K562 (cell line): ENCODE results near the gene RINL. TPM values are rescaled to one million over a fixed set of nuclear protein-coding genes. Genes with fewer than 3 reads are reported as not detected.

Source experiments
- CBFA2T3 ChIP-seq: fragments of 450-650 bp; IDR thresholded peaks from 2 replicates; pipeline ENCODE4 v1.6.1; 2017
- CHD1 ChIP-seq: fragments of 200-600 bp; sonication (generic); IDR thresholded peaks from one replicate; pipeline ENCODE4 v1.6.1; 2012; ENCODE audit warnings: mild to moderate bottlenecking, moderate library complexity, low read length, inconsistent platforms
- ETV6 ChIP-seq, 3 experiments: fragments of 150-350 bp in 1 of 3; sonication (generic) in 1 of 3; formaldehyde crosslinking in 1 of 3; IDR thresholded peaks; 2 replicates each; pipeline versions ENCODE4 v1.6.1 to v1.8.0; 2014 to 2022; ENCODE audit warnings: borderline replicate concordance in 2 of 3, low read depth in 2 of 3, antibody characterized with exemption in 1 of 3, low read length in 1 of 3, mild to moderate bottlenecking in 1 of 3, missing genetic modification reagents in 1 of 3
- FOXK2 ChIP-seq, 2 experiments: fragments of 450-650 bp; IDR thresholded peaks in 1 of 2; conservative IDR thresholded peaks in 1 of 2; 2 replicates each; pipeline ENCODE4 v1.6.1; 2016; ENCODE audit warnings: low read depth in 2 of 2, mild to moderate bottlenecking in 1 of 2
- FOXM1 ChIP-seq, 2 experiments: fragments of 450-650 bp in 1 of 2; sonication (generic) in 1 of 2; formaldehyde crosslinking in 1 of 2; IDR thresholded peaks; 2 replicates each; pipeline versions ENCODE4 v1.6.1 to v1.9.0; 2017 to 2022; ENCODE audit warnings: low read depth in 2 of 2, mild to moderate bottlenecking in 2 of 2, missing genetic modification reagents in 1 of 2, moderate library complexity in 1 of 2
- PHF21A ChIP-seq: fragments of 450-650 bp; IDR thresholded peaks from 2 replicates; pipeline ENCODE4 v1.6.1; 2017; ENCODE audit warnings: low read depth, borderline replicate concordance
- POU5F1 ChIP-seq: fragments of 150-350 bp; IDR thresholded peaks from 2 replicates; pipeline ENCODE4 v1.6.1; 2014; ENCODE audit warnings: borderline replicate concordance, low read length, low read depth, mild to moderate bottlenecking; ENCODE audit not compliant: partially characterized antibody
- ZNF561 ChIP-seq: fragments of 450-650 bp; formaldehyde crosslinking; conservative IDR thresholded peaks from 2 replicates; pipeline ENCODE4 v1.4.0; 2020; ENCODE audit warnings: mild to moderate bottlenecking, moderate library complexity
- ZNF583 ChIP-seq: fragments of 250-450 bp; sonication (Bioruptor Pico); IDR thresholded peaks from 2 replicates; pipeline ENCODE4 v1.4.0; 2020
- polyA plus RNA-seq, 8 experiments: library from polyadenylated mRNA; depleted of rRNA in 4 of 8; stranded (reverse) in 5 of 8; unstranded in 3 of 8; fragments of >200 nt; fragmentation: Nextera tagmentation in 2 of 8; fragmentation: Illumina TruSeq in 1 of 8; extraction: Ambion mirVana in 2 of 8; extraction: Trizol in 1 of 8; gene quantifications; 2 replicates each; pipeline versions ENCODE4 v1.2.1 to v1.2.3, GENCODE V29; 2011 to 2014; ENCODE audit warnings: inconsistent platforms in 1 of 8, missing spikeins in 1 of 8
- total RNA-seq, 7 experiments: library from RNA; depleted of rRNA in 6 of 7; stranded (reverse); fragments of >200 nt in 6 of 7; fragmentation: Illumina TruSeq in 2 of 7; extraction: Trizol in 2 of 7; gene quantifications; 2 replicates each; pipeline versions ENCODE4 v1.2.1 to v1.2.3, GENCODE V29; 2011 to 2021; ENCODE audit warnings: low replicate concordance in 1 of 7
- TF ChIP-seq, protein P1 (sequence below), 2 experiments: fragments of 450-650 bp in 1 of 2; IDR thresholded peaks; 2 replicates each; pipeline ENCODE4 v1.6.1; 2011 to 2017; ENCODE audit warnings: low read depth in 2 of 2, antibody characterized with exemption in 1 of 2, borderline replicate concordance in 1 of 2, low read length in 1 of 2, mild to moderate bottlenecking in 1 of 2, mixed read lengths in 1 of 2; ENCODE audit not compliant: control insufficient read depth in 1 of 2
- TF ChIP-seq, protein P2 (sequence below): fragments of 250-450 bp; sonication (Bioruptor Pico); IDR thresholded peaks from 2 replicates; pipeline ENCODE4 v1.4.0; 2020; ENCODE audit warnings: mild to moderate bottlenecking, moderate library complexity
- TF ChIP-seq, protein P3 (sequence below), 3 experiments: fragments of 200-800 bp in 1 of 3; fragments of 250-450 bp in 1 of 3; fragments of 450-650 bp in 1 of 3; sonication (Bioruptor Pico) in 1 of 3; sonication (Bioruptor generic) in 1 of 3; formaldehyde crosslinking in 1 of 3; IDR thresholded peaks; 2 replicates each; pipeline versions ENCODE4 v1.6.1 to v1.8.0; 2016 to 2022; ENCODE audit warnings: mild to moderate bottlenecking in 2 of 3, missing genetic modification characterization in 2 of 3, missing compliant biosample characterization in 1 of 3, moderate library complexity in 1 of 3
- TF ChIP-seq, protein P4 (sequence below): sonication (generic); IDR thresholded peaks from 2 replicates; pipeline ENCODE4 v1.6.1; 2016
- TF ChIP-seq, protein P5 (sequence below): fragments of 250-450 bp; sonication (Bioruptor Pico); IDR thresholded peaks from 2 replicates; pipeline ENCODE4 v1.5.0; 2021

RINL gene
- total and polyA plus RNA-seq, 9 of the 15 experiments (the other 6 are each of a cell fraction or from before 2014, with no cell fraction given): 0.82 to 10.9 (median 4.9) TPM

DNA sequence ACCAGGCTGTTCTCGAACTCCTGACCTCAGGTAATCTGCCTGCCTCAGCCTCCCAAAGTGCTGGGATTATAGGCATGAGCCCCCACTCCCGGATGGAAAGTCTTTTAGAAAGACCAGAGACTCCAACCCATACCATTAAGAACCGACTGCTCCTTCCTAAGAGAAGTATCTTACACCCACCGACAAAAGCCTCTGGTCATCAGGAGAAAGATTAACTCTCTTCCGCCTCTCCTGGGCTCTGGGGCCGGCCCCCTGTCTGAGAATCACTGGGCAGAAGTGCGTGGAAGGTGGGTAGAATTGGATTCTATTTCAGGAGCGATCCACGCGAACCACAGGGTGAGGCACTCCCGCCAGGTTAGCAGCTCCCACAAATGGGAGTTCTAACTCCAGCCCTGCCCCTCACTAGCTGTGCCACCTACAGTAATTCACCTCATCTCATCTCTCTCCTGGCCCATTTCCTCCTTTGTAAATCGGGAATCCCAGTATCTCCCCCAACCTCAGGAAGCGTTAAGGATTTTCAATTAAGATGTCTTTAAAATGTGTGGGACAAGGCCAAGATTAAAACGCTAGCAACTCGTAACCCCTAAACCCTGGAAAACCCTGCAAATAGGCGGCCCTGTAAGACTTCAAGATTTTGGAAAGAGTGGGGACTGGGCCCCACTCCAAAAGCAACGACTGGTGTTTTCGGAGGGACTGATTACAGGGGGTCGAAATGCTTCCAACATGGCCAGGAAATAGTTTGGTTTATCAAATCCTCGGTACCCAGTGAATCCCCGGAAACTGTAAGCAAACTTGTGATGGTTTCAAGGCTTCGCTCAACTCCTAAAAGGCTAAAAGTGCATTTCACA is 29.6 kb downstream of the RINL start (continued):
- TF ChIP-seq POU5F1 (no peak), FOXK2 (conservative IDR thresholded peaks at IDR 0.05 in 1 of 2, IDR thresholded peaks at IDR 0.05 in 1 of 2; ENCODE audit: low read depth in 2 of 2) (no peak), FOXM1 (IDR thresholded peaks at IDR 0.05; ENCODE audit: low read depth) (no peak), FOXM1 (CRISPR knock-in tag; IDR thresholded peaks at IDR 0.05; ENCODE audit: low read depth) (no peak), CHD1 (peak; percentile 83), CBFA2T3 (no peak), ZNF583 (CRISPR knock-in tag) (no peak), PHF21A (no peak), ETV6 (IDR thresholded peaks at IDR 0.05; ENCODE audit: borderline replicate concordance in 1 of 2, low read depth in 2 of 2, low read length in 1 of 2) (no peak), ETV6 (CRISPR knock-in tag; IDR thresholded peaks at IDR 0.05; ENCODE audit: borderline replicate concordance) (no peak), ZNF561 (CRISPR knock-in tag) (no peak)
- TF ChIP-seq, protein P1, sequence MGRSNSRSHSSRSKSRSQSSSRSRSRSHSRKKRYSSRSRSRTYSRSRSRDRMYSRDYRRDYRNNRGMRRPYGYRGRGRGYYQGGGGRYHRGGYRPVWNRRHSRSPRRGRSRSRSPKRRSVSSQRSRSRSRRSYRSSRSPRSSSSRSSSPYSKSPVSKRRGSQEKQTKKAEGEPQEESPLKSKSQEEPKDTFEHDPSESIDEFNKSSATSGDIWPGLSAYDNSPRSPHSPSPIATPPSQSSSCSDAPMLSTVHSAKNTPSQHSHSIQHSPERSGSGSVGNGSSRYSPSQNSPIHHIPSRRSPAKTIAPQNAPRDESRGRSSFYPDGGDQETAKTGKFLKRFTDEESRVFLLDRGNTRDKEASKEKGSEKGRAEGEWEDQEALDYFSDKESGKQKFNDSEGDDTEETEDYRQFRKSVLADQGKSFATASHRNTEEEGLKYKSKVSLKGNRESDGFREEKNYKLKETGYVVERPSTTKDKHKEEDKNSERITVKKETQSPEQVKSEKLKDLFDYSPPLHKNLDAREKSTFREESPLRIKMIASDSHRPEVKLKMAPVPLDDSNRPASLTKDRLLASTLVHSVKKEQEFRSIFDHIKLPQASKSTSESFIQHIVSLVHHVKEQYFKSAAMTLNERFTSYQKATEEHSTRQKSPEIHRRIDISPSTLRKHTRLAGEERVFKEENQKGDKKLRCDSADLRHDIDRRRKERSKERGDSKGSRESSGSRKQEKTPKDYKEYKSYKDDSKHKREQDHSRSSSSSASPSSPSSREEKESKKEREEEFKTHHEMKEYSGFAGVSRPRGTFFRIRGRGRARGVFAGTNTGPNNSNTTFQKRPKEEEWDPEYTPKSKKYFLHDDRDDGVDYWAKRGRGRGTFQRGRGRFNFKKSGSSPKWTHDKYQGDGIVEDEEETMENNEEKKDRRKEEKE (IDR thresholded peaks at IDR 0.05; ENCODE audit: borderline replicate concordance in 1 of 2, control insufficient read depth in 1 of 2, low read depth in 2 of 2, low read length in 1 of 2): no peak
- TF ChIP-seq, protein P2, sequence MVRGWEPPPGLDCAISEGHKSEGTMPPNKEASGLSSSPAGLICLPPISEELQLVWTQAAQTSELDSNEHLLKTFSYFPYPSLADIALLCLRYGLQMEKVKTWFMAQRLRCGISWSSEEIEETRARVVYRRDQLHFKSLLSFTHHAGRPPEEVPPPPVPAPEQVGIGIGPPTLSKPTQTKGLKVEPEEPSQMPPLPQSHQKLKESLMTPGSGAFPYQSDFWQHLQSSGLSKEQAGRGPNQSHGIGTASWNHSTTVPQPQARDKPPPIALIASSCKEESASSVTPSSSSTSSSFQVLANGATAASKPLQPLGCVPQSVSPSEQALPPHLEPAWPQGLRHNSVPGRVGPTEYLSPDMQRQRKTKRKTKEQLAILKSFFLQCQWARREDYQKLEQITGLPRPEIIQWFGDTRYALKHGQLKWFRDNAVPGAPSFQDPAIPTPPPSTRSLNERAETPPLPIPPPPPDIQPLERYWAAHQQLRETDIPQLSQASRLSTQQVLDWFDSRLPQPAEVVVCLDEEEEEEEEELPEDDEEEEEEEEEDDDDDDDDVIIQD (CRISPR knock-in tag): no peak
- TF ChIP-seq, protein P3, sequence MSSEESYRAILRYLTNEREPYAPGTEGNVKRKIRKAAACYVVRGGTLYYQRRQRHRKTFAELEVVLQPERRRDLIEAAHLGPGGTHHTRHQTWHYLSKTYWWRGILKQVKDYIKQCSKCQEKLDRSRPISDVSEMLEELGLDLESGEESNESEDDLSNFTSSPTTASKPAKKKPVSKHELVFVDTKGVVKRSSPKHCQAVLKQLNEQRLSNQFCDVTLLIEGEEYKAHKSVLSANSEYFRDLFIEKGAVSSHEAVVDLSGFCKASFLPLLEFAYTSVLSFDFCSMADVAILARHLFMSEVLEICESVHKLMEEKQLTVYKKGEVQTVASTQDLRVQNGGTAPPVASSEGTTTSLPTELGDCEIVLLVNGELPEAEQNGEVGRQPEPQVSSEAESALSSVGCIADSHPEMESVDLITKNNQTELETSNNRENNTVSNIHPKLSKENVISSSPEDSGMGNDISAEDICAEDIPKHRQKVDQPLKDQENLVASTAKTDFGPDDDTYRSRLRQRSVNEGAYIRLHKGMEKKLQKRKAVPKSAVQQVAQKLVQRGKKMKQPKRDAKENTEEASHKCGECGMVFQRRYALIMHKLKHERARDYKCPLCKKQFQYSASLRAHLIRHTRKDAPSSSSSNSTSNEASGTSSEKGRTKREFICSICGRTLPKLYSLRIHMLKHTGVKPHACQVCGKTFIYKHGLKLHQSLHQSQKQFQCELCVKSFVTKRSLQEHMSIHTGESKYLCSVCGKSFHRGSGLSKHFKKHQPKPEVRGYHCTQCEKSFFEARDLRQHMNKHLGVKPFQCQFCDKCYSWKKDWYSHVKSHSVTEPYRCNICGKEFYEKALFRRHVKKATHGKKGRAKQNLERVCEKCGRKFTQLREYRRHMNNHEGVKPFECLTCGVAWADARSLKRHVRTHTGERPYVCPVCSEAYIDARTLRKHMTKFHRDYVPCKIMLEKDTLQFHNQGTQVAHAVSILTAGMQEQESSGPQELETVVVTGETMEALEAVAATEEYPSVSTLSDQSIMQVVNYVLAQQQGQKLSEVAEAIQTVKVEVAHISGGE (CRISPR knock-in tag; IDR thresholded peaks at IDR 0.05): no peak
- TF ChIP-seq, protein P4, sequence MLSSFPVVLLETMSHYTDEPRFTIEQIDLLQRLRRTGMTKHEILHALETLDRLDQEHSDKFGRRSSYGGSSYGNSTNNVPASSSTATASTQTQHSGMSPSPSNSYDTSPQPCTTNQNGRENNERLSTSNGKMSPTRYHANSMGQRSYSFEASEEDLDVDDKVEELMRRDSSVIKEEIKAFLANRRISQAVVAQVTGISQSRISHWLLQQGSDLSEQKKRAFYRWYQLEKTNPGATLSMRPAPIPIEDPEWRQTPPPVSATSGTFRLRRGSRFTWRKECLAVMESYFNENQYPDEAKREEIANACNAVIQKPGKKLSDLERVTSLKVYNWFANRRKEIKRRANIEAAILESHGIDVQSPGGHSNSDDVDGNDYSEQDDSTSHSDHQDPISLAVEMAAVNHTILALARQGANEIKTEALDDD: no peak
- TF ChIP-seq, protein P5, sequence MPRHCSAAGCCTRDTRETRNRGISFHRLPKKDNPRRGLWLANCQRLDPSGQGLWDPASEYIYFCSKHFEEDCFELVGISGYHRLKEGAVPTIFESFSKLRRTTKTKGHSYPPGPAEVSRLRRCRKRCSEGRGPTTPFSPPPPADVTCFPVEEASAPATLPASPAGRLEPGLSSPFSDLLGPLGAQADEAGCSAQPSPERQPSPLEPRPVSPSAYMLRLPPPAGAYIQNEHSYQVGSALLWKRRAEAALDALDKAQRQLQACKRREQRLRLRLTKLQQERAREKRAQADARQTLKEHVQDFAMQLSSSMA (CRISPR knock-in tag): 0 out of 2 replicates have a peak, but pooled peaks have one; percentile 12
